ENCODE results near the gene RASEF. TPM values are rescaled to one million over a fixed set of nuclear protein-coding genes. Genes with fewer than 3 reads are reported as not detected.

Gene RASEF
- total and polyA plus RNA-seq, 2 of the 13 experiments (the other 11 are each of a cell fraction or from before 2014, with no cell fraction given): 0.07 TPM; not detected in 1

- H3K4me2 ChIP-seq (ENCODE audit: low read depth, low read length): no peak overlapping the region
- 0% methylated on average over 2 of the region's 2 CpGs for WGBS (ENCODE audit: low lambda C conversion rate)
- no peak overlapping the region for H3K4me3 ChIP-seq (replicated peaks in 1 of 3; ENCODE audit: insufficient read depth in 1 of 3, low read depth in 2 of 3, low read length in 3 of 3)
- no peak overlapping the region for H2AFZ ChIP-seq (ENCODE audit: low read length)
- no peak overlapping the region for H3K27ac ChIP-seq (ENCODE audit: extremely low read length, insufficient read depth, low read length)
- DNase-seq (ENCODE audit: low spot score) (no peak), ATAC-seq (no peak), FAIRE-seq (no peak)
- ChIA-PET CTCF (ENCODE audit: low intra/inter-chr PET ratio, low total read pairs) (no interaction called here), POLR2A (no interaction called here)
- no peak overlapping the region for H3K9ac ChIP-seq (ENCODE audit: insufficient read depth, low read depth, low read length)
- no peaks in the 10 kb centered on the region for H4K20me1 ChIP-seq (ENCODE audit: insufficient read depth, low read length)
- TF ChIP-seq ZNF784 (CRISPR knock-in tag; IDR thresholded peaks at IDR 0.05; ENCODE audit: borderline replicate concordance): no peak
- TF ChIP-seq ZNF205 (CRISPR knock-in tag; IDR thresholded peaks at IDR 0.05): no peak
- no peak for TF ChIP-seq DNMT3B (CRISPR knock-in tag; conservative IDR thresholded peaks at IDR 0.05)
- no peak for TF ChIP-seq ZGPAT (CRISPR knock-in tag; IDR thresholded peaks at IDR 0.05)
- no peak for TF ChIP-seq ZNF557 (CRISPR knock-in tag; IDR thresholded peaks at IDR 0.05)
- TF ChIP-seq ZFP1 (CRISPR knock-in tag; IDR thresholded peaks at IDR 0.05): no peak
- no peak for TF ChIP-seq CEBPB (IDR thresholded peaks at IDR 0.05; ENCODE audit: borderline replicate concordance, low read depth, low read length)
- TF ChIP-seq KAT7 (CRISPR knock-in tag; IDR thresholded peaks at IDR 0.05; ENCODE audit: borderline replicate concordance): no peak
- no peak for TF ChIP-seq IRX3 (CRISPR knock-in tag; IDR thresholded peaks at IDR 0.05; ENCODE audit: borderline replicate concordance, low read depth)
- no peak for TF ChIP-seq ONECUT2 (CRISPR knock-in tag; IDR thresholded peaks at IDR 0.05)
- no peak for TF ChIP-seq RBM22 (optimal IDR thresholded peaks at IDR 0.05; ENCODE audit: low read length)
- no peak for TF ChIP-seq AHR (CRISPR knock-in tag; IDR thresholded peaks at IDR 0.05)
- no peaks in the 10 kb centered on the region for H3K27me3 ChIP-seq (ENCODE audit: control insufficient read depth in 1 of 2, insufficient read depth in 2 of 2, low read length in 2 of 2)
- no peaks in the 10 kb centered on the region for H3K36me3 ChIP-seq (replicated peaks in 1 of 2; ENCODE audit: control insufficient read depth in 1 of 2, insufficient read depth in 2 of 2, low read length in 2 of 2)
- no peaks in the 10 kb centered on the region for H3K79me2 ChIP-seq (ENCODE audit: insufficient read depth, low read length)
- BruUV-seq (replicated peaks): no TSS peak
- intact Hi-C loops (cut with micrococcal nuclease; ENCODE audit: unreplicated experiment): no loop called here
- H3K9me3 ChIP-seq (ENCODE audit: low read length): no peaks in the 10 kb centered on the region
- H3K4me1 ChIP-seq (ENCODE audit: insufficient read depth, low read length): peaks cover 5% of the 10 kb centered on the region; the same call in 1 of the 2 replicates
- in situ Hi-C loops (cut with HindIII; ENCODE audit: extremely low pct_ligation_motif_present, low pct_unique_long_range_greater_than_20kb): no loop called here
Measured at GRCh38 chr9:82939451-82939850, 123.5 kb downstream of the RASEF start.

All from HepG2 (cell line).